HG03135 (cell line): ENCODE measurements around the gene C6orf132.

Experiments
- ATAC-seq: cut with Tn5 transposase; IDR thresholded peaks from one replicate; pipeline ENCODE4 v1.9.1; 2021; ENCODE audit warnings: mild to moderate bottlenecking, moderate library complexity; ENCODE audit not compliant: unreplicated experiment

Gene C6orf132

DNA sequence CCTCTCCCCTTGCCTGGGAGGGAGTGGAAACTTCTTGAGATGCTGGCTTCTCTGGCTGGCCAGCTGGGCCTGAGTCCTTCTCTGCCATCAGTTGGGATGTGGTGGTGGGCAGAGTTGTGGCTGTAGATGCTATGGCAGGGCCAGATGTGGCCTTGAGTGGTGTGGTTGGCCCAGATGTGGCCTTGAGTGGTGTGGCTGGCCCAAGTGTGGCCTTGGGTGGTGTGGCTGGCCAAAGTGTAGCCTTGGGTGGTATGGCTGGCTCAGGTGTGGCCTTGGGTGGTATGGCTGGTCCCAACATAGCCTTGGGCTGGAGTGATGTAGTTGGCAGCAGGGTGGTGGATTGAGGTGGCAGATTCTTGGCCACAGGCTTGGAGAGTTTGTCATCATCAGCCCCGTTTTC is 36.7 kb downstream of the C6orf132 start:
- ATAC-seq, result no peak

DNA sequence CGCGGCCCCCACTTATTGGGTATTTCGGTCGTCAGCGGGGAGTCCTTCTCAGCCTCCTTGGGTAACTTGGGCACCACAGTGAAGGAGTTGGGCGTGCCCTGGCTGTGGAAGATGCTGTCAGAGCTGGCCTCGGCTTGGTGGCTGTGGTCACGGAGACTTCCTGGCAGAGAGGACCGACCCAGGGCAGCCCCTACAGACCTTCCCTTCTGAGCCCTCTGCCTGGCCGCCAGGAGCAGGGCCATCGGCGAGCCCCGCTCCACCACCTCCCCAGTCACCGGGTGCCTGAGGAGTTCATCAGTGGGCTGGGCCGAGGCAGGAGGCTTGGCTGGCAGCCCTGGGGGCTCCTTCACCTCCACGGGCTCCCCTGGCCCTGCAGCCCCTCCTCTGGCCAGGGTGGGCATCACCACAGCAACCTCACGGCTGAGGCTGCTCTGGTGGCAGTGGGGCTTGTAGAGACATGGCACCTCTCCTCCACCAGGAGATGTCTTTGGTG is 37.2 kb downstream of the C6orf132 start:
- ATAC-seq, result no peak

DNA sequence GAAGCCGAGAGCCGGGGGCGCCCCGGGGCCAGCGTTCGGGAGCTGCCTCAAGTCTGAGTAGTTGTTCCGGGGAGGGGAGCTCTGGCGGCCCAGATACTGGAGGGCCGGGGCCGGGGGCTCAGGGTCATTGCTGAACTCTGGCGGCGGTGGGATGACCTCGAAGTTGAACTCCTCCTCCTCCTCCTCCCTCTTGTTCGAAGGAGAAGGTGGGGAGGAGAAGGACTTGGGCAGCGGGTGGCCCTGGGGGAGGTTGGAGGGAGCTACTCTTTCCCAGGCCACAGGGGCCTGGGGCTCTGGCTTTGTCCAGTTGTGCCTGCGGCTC is 37.7 kb downstream of the C6orf132 start:
- ATAC-seq, result no peak

DNA sequence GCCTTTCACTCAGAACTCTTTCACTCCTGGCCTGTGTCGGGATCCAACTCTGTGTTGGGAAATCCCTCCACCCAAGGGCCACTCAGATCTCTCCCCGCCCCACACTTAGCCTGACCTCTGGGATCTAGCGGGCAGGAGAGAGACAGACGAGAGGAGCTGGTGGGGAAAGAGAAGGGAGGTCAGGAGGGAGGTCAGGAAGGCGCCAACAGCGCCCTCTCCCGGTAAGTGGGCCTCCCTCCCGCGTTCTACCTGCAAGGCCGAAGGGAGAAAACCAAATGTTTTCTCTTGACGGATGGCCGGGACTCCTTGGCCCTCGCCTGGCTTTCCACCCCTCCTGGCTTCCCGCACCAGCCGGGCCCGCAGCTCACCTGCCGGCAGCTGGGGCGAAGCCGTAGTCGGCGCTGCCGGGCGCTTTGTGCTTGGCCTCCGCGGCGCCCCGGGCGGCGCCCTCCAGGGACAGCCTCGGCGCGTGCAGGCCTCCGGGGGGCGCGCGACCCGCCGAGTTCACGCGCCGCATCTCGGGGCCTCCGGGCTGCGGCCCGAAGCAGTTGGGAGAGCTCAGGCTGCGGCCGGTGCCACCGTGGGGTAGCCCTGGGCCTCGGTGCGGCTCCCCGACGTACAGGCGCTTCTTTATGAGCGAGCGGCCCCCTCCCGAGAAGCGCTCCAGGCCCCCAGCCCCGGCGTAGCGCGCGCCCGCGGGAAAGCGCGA is 38.2 kb downstream of the C6orf132 start:
- ATAC-seq, result no peak

DNA sequence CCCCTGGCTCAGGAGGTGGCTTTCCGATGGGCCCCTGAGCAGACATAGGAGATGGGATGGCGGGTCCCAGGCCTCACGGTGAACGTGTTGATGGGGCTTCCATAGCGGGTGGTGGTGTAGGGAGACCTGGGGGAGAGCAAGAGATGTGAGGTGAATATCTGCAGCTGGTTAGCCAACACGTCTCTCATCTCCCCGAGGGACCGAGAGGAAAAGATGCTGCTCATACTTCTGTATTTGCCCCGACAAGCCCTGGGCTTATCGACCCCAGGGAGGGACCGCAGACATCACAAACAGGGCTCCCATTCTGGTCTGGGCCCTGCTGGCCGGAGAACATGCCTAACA is 38.7 kb downstream of the C6orf132 start:
- no peak for ATAC-seq

DNA sequence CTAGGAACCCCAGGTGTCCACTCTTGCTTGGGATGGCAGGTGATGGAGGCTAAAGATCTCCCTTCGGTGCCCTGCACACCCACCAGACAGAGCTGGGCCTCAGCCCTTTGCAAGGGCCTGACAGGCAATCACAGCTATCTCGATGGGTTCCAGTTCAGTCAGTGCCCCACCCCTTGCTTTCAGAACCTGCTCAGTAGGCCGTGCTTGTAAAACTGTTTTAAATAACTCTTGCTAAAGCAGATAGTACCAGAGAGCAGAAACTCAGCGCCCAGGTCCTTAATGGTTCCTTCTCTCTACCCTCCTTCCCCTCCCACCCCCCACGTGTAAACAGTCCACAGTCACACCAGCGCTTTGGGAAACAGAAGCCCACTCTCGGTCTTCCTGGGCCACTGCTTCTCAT is 39.2 kb downstream of the C6orf132 start:
- no peak for ATAC-seq

DNA sequence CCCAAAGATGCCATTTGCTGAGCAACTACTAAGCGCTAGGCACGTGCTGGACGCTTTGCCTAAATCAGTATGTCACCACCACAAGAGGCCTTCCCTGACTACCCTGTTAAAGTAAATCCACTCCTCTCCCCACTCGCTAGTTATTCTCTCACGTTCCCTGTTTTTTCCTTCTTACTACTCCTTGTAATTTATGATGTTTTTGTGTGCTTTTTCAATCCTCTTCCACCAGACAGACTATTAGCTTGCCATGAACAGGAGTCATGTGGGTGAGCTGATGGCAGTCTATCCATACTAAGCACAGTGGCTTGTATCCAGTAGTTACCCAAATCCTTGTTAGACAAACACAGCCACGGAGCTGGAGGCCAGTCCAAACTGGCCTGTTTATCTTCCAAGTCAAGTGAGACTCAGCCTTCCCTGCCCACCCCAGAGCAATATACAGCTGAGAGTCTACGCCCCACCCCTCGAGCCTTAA is 41.2 kb downstream of the C6orf132 start:
- no peak for ATAC-seq

DNA sequence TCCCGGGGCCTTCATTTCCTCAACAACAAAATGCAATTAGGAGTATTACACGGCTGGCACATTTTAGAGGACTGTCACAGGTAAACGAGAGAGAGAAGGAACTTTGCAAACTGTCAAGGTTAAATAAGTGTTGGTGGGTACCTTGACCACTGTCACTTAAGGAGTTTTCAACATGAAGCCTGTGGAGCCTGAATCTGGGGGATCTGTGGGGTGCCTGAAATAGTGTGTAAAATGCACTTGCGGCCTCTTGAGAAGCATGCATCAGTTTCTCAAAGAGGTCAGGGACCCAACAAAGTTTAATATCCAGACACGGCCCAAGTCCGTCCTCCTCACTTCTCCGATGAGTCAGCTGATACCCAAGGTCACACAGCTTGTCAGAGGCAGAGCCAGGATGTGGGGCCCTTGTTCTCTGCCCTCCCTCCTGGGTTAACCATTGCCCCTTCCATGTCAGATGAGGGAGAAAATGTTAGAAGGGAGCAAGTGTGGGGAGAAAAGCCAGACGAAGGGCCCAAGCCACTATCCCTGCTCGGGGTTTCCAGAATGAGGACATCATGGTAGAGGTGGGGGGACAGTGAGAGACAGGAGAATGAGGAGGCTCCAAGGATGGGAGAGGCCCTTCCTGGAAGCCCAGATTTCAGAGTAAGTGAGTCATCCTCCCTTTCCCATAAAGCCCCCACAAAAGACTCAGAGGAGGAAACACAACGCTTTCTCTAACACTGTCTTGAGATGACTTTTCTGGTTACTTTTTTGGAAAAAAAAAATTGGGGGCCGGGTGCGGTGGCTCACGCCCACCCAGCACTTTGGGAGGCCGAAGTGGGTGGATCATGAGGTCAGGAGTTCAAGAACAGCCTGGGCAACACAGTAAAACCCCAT is 42.2 kb downstream of the C6orf132 start:
- no peak for ATAC-seq

DNA sequence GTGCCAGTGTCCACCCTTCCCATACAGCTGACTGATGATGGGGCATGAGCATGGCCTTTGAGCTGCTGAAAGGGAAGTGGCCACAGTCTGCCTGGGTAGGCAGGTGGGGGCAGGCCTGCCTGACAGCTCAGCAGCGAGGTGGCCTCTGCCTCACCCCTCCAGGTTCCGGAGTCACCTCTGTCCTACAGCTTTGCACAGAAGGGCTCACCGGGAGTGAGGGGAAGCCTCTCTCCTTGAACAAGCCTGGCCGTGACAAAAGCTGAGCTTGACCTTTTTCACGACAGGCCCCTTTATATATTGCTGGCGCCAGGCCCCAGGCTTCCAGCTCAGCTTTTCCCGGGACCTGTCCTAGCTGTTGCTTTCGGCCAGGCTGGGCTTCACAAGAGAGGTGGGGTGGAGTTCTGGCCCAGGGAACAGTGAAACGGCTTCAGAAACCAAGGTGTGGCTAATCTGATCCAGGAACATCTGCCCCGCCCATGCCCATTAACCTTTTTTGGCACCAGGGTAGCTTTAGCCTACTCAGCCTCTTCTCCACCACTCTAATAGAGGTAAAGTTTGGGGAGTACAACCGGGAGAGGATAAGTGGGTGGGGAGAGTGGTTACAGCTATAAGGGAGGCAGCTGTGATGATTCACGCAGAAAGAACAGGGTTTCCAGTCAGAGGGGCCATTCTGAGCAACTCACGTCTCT is 42.9 kb downstream of the C6orf132 start:
- ATAC-seq, result no peak

DNA sequence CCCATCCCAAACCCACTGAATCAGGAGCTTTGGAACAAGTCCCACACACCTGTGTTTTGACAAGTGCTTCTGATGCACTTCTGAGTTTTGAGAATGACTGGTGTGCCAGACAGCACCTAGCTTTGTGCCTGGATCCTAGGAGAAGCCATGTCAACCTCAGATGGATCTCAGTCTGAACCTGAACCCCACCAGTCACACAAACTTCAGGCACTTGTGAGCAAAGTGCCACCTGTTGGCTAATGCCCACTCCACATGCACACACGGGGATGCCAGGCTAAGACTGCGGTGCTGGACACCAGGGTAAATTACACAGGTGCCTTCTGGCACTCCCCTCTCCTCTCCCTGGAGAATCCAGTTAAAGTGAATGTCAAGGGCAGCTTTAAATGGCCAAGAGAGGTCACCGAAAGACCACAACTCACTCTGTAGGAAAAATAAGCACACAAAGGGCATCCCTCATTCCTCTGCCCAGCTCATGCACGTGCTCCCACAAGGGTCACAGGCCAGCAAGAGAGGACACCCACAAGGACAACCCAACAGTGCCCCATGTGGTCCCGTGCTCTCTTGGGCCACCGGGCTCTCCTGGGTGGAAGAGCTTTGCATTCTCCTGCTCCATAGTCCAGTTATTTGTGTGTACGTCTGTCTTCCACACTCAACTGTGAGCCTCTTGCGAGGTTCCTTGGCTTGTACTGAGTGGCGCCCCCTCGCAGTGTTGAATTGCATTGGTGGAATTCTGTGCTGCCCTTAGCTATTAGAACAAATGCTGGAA is 46.5 kb downstream of the C6orf132 start:
- ATAC-seq, result no peak

DNA sequence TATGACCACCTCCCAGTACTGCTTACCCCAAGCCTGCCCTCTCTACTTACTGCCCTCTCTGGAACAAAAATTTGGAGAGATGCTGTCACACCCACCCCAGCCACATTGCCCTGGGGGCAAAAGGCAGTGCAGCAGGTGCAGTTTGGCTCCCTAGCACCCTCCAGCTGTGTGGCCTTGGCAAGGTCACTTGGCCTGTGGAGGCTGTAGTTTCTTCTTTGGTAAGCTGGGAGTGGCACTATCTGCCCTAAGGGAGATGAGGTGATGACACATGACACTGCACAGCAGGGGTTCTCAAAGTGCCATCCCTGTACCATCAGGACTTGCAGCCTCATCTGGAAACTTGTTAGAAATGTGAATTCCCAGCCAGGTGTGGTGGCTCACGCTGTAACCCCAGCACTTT is 47.3 kb downstream of the C6orf132 start:
- no peak for ATAC-seq

DNA sequence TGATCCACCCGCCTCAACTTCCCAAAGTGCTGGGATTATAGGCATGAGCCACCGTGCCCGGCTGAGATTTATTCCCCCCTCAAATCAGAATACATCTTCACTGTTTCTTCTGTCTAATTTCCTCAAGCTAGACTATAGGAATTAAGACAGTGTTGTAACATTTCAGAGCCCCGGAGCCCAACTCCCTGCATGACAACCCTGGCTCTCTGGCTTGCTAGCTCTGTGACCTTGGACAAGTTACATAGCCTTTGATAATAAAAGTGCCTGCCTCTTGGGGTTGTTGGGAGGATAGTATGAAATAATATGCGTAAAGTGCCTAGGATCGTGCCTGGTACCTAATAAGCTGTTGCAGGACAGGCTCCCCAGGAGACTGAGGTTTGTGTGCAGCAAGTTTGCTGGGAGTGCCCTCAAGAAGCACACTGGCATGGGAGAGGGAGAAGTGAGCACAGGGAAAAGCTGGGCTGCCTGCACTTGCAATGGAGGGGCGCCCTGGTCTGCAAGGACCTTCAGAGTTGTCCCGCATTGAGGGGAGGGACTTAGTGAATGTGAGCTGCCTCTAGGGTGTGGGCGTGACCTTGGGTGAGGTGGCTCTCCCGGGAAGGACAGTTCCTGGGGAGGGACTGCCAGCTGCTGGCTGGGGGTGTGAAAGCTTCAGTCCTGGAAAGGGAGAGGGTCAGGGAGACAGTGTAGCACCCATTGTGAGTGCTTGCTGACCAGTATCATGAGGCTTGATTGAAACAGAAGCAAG is 48.7 kb downstream of the C6orf132 start:
- ATAC-seq, result no peak

DNA sequence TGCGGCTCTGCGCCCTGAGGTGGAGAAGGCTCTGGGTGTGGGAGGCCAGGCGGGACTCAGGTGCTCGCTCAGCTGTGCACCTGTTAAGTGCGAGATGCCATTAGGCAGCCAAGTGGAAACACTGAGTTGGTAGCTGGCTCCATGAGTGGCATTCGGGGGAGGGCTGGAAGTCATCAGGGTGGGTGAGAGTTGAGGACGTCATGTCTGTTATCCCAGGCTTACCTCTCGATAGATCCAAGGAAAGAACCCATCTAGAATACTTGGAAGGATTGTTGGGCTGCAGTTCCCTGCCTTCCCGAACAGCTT is 50.7 kb downstream of the C6orf132 start:
- no peak for ATAC-seq

DNA sequence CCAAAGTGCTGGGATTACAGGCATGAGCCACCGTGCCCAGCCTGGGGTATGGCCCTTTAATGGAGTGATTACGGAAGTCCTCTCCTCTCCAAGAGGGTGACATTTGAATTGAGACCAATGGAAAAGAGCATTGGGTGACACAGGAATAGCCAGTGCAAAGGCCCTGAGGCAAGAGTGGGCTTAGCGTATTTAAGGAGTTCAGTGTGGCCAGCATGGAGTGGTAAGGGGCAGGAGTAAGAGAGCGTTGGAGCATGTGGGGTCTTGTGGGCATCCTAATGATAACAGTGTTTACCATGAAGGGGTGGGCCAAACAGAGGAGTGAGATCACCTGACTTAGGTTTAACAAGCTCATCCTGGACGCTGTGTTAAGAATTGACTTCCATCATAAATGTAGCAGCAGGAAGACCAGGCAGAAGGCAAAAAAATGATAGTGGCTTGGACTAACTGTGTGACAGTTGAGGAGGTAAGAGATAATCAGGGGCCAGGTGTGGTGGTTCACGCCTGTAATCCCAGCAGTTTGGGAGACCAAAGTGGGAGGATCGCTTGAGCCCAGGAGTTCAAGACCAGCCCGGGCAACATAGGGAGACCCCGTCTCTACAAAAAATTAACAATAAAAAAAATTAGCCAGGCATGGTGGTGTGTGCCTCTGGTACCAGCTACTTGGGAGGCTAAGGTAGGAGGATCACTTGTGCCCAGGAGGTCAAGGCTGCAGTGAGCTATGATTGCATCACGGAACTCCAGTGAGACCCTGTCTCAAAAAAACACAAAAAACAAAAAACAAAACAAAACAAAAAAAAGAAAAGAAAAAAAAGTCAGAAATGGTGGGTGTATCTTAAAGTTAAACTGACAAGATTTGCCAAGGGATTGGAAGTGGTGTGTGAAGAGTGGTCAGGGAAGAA is 51.4 kb downstream of the C6orf132 start:
- no peak for ATAC-seq

DNA sequence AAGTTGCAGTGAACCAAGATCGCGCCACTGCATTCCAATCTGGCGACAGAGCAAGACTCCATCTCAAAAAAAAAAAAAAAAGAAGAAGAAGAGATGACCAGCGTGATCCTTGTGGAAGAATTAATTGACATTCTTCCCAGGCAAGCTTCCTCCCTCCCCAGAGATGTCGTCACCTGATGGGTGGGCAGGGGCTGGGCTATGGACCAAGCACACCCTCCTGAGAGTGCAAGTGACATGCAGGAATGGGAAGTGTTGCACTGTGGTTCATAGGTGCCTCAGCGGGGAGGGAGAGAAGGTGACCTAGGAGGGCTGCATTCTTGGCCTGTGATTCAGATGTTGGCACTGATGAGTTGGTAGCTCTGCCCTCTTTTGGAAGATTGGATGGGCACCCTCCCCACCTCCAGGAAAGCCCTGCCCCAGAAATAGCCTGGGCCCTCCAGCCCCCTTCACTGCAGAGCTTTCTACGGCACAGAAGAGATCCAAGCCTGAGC is 54.3 kb downstream of the C6orf132 start:
- ATAC-seq, result no peak

DNA sequence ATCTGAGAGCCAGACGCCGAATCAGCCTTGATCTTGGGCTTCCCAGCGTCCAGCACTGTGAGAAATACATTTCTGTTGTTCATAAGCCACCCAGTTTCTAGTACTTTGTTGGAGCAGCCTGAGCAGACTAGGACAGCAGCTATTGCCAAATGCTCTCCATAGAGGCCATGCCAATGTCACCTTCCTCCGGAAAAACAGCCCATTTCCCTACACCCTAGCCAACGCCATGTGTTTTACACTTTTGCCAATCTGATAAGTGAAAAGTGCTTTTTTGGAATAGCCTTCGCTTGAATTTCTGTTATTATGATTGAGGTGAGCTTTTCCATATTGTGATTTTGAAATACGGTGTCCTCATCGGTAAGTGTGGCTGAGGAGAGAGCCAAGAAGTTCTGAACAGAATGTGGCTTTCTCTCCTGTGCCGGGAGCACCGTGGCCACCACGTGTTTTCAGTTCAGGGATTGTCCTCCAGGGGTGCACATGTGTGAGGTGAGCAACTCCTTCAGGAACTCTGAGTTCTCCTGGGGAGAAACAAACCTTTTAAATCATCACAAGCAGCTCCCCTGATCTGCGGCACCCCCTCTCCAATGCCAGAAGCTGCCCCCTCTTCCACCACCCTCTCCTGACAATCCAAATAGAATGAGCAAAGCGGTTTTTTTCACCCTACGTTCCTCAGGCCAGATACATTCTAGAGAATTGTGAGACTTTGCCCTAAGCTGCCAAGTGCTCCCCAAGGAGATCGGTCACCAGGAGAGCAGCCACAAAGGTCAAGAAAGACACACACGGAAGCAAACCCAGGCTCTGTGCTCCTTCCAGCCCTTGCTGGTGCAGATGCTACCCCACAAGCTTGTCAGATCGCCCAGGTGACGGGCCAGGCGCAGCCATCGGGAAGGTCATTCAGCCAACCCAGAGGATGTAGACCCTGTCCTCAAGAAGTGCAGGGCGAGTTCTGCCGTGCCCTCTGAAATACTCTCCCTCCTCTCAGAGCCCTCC is 56.1 kb downstream of the C6orf132 start:
- ATAC-seq, result no peak

DNA sequence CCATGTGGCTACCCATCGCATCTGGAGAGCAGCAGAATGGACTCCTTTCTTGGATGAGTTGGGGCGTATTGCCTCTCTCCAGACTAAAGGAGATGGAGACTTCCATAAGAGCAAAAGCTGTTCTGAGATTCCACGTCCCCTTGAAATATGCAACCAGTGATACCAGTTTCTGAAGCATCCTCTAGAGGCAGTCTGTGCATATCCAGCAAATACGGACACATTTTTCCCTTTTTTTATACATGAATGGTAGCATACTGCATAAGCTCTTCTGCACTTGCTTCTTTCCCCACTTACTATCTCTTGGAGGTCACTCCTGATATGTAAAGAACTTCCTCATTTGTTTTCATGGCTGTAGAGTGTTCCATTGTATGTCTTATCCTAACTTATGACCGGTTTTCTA is 57.5 kb downstream of the C6orf132 start:
- ATAC-seq, result no peak

DNA sequence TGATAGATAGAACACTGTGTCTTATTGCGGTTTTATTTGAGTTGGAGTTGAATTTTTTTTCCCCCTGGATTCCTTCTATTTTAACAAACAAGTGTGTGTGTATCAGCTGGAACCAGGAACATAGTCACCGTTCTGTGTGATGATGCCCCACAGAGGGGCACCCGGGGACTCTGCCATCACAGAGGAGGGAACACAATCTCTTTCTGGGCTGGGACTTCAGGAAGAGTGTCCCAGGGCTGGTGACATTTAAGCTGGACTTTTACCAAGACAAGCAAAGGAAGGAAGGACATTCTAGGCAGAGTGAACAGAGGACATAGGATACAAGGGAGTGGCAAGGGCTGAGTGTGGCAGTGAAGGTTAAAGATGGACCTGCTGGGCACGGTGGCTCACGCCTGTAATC is 58.9 kb downstream of the C6orf132 start:
- ATAC-seq, result no peak
